Fibroblast of mammary gland (primary cell): ENCODE results near the gene CADM1.

Experiments
- DNase-seq: peaks from one replicate; pipeline ENCODE4 v3.0.0-alpha.2; 2010; ENCODE audit warnings: low read depth
- H3K4me3 ChIP-seq: 2 replicates; pipeline ENCODE4 v1.5.1; 2011; ENCODE audit warnings: low read depth, mild to moderate bottlenecking, low read length, moderate library complexity; ENCODE audit not compliant: control insufficient read depth
- TF ChIP-seq, protein P1 (sequence below): conservative IDR thresholded peaks from 2 replicates; pipeline ENCODE4 v1.5.1; 2011; ENCODE audit warnings: low read depth, low read length, inconsistent platforms; ENCODE audit not compliant: control insufficient read depth, insufficient read depth

The CADM1 gene

DNA sequence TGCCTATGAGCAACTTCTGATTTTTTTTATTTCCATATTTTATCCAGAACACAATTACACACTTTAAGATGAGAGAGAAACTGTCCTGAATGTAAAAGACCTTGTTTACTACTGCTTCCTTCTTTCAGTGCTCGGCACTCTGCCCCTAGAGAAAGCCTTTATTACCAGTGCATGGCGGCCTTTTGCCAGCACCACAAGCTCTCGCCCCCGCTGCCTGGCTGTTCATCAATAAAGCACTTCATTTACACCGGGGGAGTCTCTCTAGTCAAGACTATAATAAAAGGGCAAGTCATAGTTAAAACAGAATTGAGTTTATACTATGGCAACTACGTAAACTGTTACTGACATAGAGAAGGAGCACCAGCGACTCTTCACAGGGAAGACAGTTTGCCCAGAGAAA is 259.5 kb downstream of the CADM1 start:
- H3K4me3 ChIP-seq, result no peak overlapping the region
- TF ChIP-seq, protein P1, sequence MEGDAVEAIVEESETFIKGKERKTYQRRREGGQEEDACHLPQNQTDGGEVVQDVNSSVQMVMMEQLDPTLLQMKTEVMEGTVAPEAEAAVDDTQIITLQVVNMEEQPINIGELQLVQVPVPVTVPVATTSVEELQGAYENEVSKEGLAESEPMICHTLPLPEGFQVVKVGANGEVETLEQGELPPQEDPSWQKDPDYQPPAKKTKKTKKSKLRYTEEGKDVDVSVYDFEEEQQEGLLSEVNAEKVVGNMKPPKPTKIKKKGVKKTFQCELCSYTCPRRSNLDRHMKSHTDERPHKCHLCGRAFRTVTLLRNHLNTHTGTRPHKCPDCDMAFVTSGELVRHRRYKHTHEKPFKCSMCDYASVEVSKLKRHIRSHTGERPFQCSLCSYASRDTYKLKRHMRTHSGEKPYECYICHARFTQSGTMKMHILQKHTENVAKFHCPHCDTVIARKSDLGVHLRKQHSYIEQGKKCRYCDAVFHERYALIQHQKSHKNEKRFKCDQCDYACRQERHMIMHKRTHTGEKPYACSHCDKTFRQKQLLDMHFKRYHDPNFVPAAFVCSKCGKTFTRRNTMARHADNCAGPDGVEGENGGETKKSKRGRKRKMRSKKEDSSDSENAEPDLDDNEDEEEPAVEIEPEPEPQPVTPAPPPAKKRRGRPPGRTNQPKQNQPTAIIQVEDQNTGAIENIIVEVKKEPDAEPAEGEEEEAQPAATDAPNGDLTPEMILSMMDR, result no peak
- no peak for DNase-seq

DNA sequence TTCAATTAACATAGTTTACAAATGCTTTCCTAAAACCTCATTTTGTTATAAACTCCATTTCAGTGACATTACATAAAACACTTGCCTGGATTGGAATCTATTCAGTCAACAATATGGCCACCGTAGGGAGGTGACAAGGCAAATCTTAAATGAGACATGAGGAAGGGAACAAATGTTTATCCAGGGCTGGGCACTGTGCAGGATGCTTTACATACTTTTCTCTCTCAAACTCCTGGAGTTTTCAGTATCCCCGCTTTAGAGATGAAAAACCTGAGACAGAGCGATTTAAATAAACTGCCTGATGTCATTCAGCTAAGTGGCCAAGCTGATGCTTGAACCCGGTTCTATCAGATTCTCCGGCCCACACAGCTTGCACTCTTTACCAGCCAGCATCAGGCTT is 259.9 kb downstream of the CADM1 start:
- H3K4me3 ChIP-seq, result no peak overlapping the region
- no peak for DNase-seq

DNA sequence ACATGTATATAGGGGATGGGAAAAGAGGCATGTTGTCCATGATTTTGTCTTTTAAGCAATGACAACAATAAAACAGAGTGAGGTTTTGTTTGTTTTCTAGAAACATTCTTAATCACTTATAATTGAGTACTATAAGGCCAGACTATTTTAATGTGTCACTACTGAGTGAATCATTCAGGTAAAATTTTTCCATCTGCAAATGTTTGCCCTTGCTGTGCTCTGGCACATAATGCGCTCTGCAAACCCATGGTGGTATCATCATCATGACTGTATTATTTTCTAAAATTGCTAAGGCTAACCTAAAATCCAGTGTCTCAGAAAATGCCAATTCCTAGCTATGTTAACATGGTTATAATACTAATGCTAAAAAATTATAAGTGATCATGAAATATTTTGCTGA is 261.2 kb downstream of the CADM1 start:
- TF ChIP-seq, protein P1, result no peak
- no peak for DNase-seq
- no peak overlapping the region for H3K4me3 ChIP-seq

More for the DNA sequence above, 259.9 kb downstream of the CADM1 start:
- TF ChIP-seq, protein P1, result no peak

GRCh38 chr11:115241899-115242298 is 262.3 kb downstream of the CADM1 start:
- no peak overlapping the region for H3K4me3 ChIP-seq
- no peak for DNase-seq
- TF ChIP-seq, protein P1, result no peak

GRCh38 chr11:115238791-115239190 is 265.4 kb downstream of the CADM1 start:
- TF ChIP-seq, protein P1, result no peak
- H3K4me3 ChIP-seq, result no peak overlapping the region
- no peak for DNase-seq

DNA sequence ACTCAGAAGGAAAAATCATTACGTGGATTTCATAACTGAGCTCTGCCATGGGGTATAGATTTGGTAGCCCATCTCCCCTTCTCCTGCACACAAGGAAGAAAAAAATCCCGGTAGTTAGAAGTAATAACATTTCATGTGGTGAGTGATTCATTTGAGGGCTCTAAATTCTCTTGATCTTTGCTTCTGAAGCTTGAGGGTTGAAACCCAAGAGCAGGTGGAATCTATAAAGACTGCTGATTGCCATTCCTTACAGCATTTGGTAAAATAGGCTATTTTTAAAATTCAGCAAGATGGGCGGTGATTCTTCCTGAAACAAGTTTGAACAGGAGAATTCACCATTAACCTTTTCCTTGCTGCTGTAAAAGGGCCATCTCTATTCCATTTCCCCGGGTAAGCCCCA is 266.1 kb downstream of the CADM1 start:
- DNase-seq, result no peak
- TF ChIP-seq, protein P1, result no peak
- H3K4me3 ChIP-seq, result no peak overlapping the region

- TF ChIP-seq, protein P1, result no peak
- H3K4me3 ChIP-seq, result no peak overlapping the region
- no peak for DNase-seq
These were observed 266.6 kb downstream of the CADM1 start for GRCh38 chr11:115237578-115237977.
